Suprapubic skin (tissue), 3 donors: ENCODE results near the gene GFER.

Experiments
- CTCF ChIP-seq, 2 donors: fragments of 200-600 bp in 1 of 2; fragments of 450-650 bp in 1 of 2; sonication (generic) in 1 of 2; IDR thresholded peaks; one replicate each; pipeline ENCODE4 v1.5.1; 2016 to 2019; ENCODE audit warnings: antibody characterized with exemption in 2 of 2, mild to moderate bottlenecking in 1 of 2, moderate library complexity in 1 of 2
- POLR2A ChIP-seq, 2 donors: fragments of 450-650 bp; IDR thresholded peaks; one replicate each; pipeline ENCODE4 v1.6.1; 2017; ENCODE audit warnings: antibody characterized with exemption in 2 of 2, mild to moderate bottlenecking in 2 of 2, moderate library complexity in 2 of 2

GRCh38 chr16:2026461-2027023 is 42.5 kb downstream of the GFER start, which contains the start of gene NHERF2:
- TF ChIP-seq CTCF (IDR thresholded peaks at IDR 0.05) (no peak), POLR2A (IDR thresholded peaks at IDR 0.05) (no peak)
